ENCODE measurements around the gene NTN5.

DNA sequence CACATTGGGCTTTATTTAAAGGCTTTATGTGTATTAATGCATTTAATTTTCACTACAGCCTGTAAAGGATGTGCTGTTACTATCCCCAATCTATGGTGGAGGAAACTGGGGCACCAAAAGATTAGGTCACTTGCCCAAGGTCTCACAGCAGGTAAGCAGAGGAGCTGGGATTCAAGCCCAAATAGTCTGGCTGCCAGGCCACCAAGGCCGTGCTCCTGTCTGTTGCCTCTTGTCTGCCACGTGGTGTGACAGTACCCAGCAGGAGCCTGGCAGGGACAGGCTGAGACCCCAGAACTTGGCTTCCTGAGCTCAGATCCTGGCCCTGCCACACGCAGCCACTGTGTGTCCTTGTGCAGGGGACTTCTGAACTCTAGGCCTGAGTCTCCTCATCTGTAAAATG lies 4.5 kb downstream of the NTN5 start:
- no peak for TF ChIP-seq CTCF (conservative IDR thresholded peaks at IDR 0.05; ENCODE audit: low read depth, low read length)
- TF ChIP-seq, protein P1, sequence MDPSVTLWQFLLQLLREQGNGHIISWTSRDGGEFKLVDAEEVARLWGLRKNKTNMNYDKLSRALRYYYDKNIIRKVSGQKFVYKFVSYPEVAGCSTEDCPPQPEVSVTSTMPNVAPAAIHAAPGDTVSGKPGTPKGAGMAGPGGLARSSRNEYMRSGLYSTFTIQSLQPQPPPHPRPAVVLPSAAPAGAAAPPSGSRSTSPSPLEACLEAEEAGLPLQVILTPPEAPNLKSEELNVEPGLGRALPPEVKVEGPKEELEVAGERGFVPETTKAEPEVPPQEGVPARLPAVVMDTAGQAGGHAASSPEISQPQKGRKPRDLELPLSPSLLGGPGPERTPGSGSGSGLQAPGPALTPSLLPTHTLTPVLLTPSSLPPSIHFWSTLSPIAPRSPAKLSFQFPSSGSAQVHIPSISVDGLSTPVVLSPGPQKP (IDR thresholded peaks at IDR 0.05; ENCODE audit: borderline replicate concordance, low read depth, low read length), result no peak
- TF ChIP-seq CHD1 (IDR thresholded peaks at IDR 0.05; ENCODE audit: low read depth, low read length), result no peak
- no peak for TF ChIP-seq RFX5 (IDR thresholded peaks at IDR 0.05; ENCODE audit: low read depth, low read length)
- no peak for TF ChIP-seq USF2 (IDR thresholded peaks at IDR 0.05; ENCODE audit: low read depth, low read length)
- TF ChIP-seq POLR2A (IDR thresholded peaks at IDR 0.05; ENCODE audit: low read depth, low read length), result no peak
- TF ChIP-seq SMC3 (IDR thresholded peaks at IDR 0.05; ENCODE audit: low read depth, low read length), result no peak
- no peak for TF ChIP-seq RCOR1 (IDR thresholded peaks at IDR 0.05; ENCODE audit: insufficient replicate concordance, low read length)
- TF ChIP-seq MXI1 (IDR thresholded peaks at IDR 0.05; ENCODE audit: borderline replicate concordance, low read depth, low read length), result no peak
- TF ChIP-seq MAFK (IDR thresholded peaks at IDR 0.05; ENCODE audit: low read depth, low read length), result no peak
- TF ChIP-seq BHLHE40 (IDR thresholded peaks at IDR 0.05; ENCODE audit: low read depth, low read length), result no peak
- TF ChIP-seq RAD21 (IDR thresholded peaks at IDR 0.05; ENCODE audit: low read length), result no peak
- no peak for TF ChIP-seq FOS (IDR thresholded peaks at IDR 0.05; ENCODE audit: low read depth, low read length)
- no peak for TF ChIP-seq CEBPB (IDR thresholded peaks at IDR 0.05; ENCODE audit: low read depth, low read length)

All from IMR-90 (cell line).